CD4-positive, alpha-beta T cell treated with Interleukin-17A for 4 hours (primary cell): Measurements from ENCODE around the gene CMTR1.

Experiments used
- DNase-seq: peaks from one replicate; pipeline ENCODE4 v3.0.0-alpha.2; 2020; ENCODE audit warnings: mixed read lengths

The CMTR1 gene

GRCh38 chr6:37516076-37516919, 83.3 kb downstream of the CMTR1 start:
- DNase-seq: peak; percentile 91

GRCh38 chr6:37516920-37517405, 83.9 kb downstream of the CMTR1 start:
- peak; percentile 43 for DNase-seq

- DNase-seq: peak; percentile 84
These were observed 84.4 kb downstream of the CMTR1 start for GRCh38 chr6:37517411-37517812.

GRCh38 chr6:37518116-37518515, 85.1 kb downstream of the CMTR1 start:
- no peak for DNase-seq

- no peak for DNase-seq
These were observed 86.4 kb downstream of the CMTR1 start for GRCh38 chr6:37519461-37519860.

- DNase-seq: no peak
These were observed 87.9 kb downstream of the CMTR1 start for GRCh38 chr6:37520926-37521325.

- no peak for DNase-seq
These were observed 88.7 kb downstream of the CMTR1 start for GRCh38 chr6:37521674-37522073.

- no peak for DNase-seq
These were observed 89.8 kb downstream of the CMTR1 start for GRCh38 chr6:37522836-37523235.

GRCh38 chr6:37523412-37523811, 90.4 kb downstream of the CMTR1 start:
- no peak for DNase-seq

- no peak for DNase-seq
These were observed 91.3 kb downstream of the CMTR1 start for GRCh38 chr6:37524025-37524969.

GRCh38 chr6:37524970-37525318, 91.9 kb downstream of the CMTR1 start:
- DNase-seq: no peak

GRCh38 chr6:37525460-37526357, 92.7 kb downstream of the CMTR1 start:
- no peak for DNase-seq

GRCh38 chr6:37528541-37528940, 95.5 kb downstream of the CMTR1 start:
- DNase-seq: no peak

GRCh38 chr6:37530297-37530696, 97.3 kb downstream of the CMTR1 start:
- DNase-seq: no peak

- DNase-seq: no peak
These were observed 98.0 kb downstream of the CMTR1 start for GRCh38 chr6:37531026-37531425.
